ENCODE results near the gene THOC1.

GRCh38 chr18:181711-182110 is 86.1 kb downstream of the THOC1 start:
- TF ChIP-seq CTCF (IDR thresholded peaks at IDR 0.05) = no peak
- TF ChIP-seq POLR2A (IDR thresholded peaks at IDR 0.05) = no peak
